A375 (cell line): ENCODE results near the gene CSNK1A1. TPM values are rescaled to one million over a fixed set of nuclear protein-coding genes. Genes with fewer than 3 reads are reported as not detected.

Experiments
- total RNA-seq: library from RNA; depleted of rRNA; stranded (reverse); fragments of >200 nt; shearing (Covaris generic); gene quantifications from 2 replicates; pipeline ENCODE4 v1.2.3, GENCODE V29; 2014; rRNA removed

The CSNK1A1 gene
- 327 and 332 TPM in 2 replicates for total RNA-seq

GRCh38 chr5:149551227-149552037 lies at the start of gene CSNK1A1:
TSS of gene CSNK1A1 (minus strand) at chr5:149551439. CDS start at chr5:149550964, 475 bp downstream.

GRCh38 chr5:149581192-149581861 lies 30.1 kb upstream of the CSNK1A1 start, which contains the start of gene ARHGEF37:
TSS of gene ARHGEF37 (plus strand) at chr5:149581498. CDS start at chr5:149597770, 16,272 bp downstream.

Other genes with a start within 250 kb of the CSNK1A1 start
- 36.2 and 42.0 TPM in 2 replicates for gene GRPEL2, start 205.9 kb downstream of the CSNK1A1 start, total RNA-seq
- gene PCYOX1L, start 193.4 kb downstream of the CSNK1A1 start, total RNA-seq: 8.7 and 10.0 TPM in 2 replicates
- gene IL17B, start 172.1 kb downstream of the CSNK1A1 start, total RNA-seq: not detected in 2 replicates
- 1.8 and 2.8 TPM in 2 replicates for gene ARHGEF37, start 30.1 kb upstream of the CSNK1A1 start, total RNA-seq
- 1.1 and 2.1 TPM in 2 replicates for gene PPARGC1B, start 178.9 kb upstream of the CSNK1A1 start, total RNA-seq